ENCODE data around the gene SERTAD2.
A peak's percentile ranks its signal among the peaks of the same experiment; 100 is the strongest.

SERTAD2 gene

GRCh38 chr2:64668542-64668941 lies 14.8 kb upstream of the SERTAD2 start:
- Histone ChIP-seq H3K4me2 (ENCODE audit: low read depth, low read length, poor library complexity, severe bottlenecking) (no peak overlapping the region), H2AFZ (ENCODE audit: low read length) (no peak overlapping the region), H3K9me3 (ENCODE audit: insufficient read depth, low read depth, low read length) (no peaks in the 10 kb centered on the region), H3K36me3 (ENCODE audit: insufficient read depth, low read length) (no peaks in the 10 kb centered on the region), H3K4me1 (ENCODE audit: insufficient read depth, low read length, poor library complexity, severe bottlenecking) (peaks cover 60% of the 10 kb centered on the region), H3F3A (ENCODE audit: low read depth) (peaks cover 5% of the 10 kb centered on the region; the same call in 1 of the 2 replicates), H3K27me3 (ENCODE audit: insufficient read depth, low read length, poor library complexity, severe bottlenecking) (no peaks in the 10 kb centered on the region), H3K79me2 (ENCODE audit: insufficient read depth, low read length) (no peaks in the 10 kb centered on the region), H4K20me1 (ENCODE audit: insufficient read depth, low read length, poor library complexity, severe bottlenecking) (no peaks in the 10 kb centered on the region), H3K9ac (ENCODE audit: low read depth, low read length, poor library complexity, severe bottlenecking) (no peak overlapping the region), H3K4me3 (ENCODE audit: low read length, poor library complexity, severe bottlenecking) (no peak overlapping the region), H3K9me2 (replicated peaks; ENCODE audit: low read depth, low read length) (no peaks in the 10 kb centered on the region)
- no peak for TF ChIP-seq CTCF (conservative IDR thresholded peaks at IDR 0.05; ENCODE audit: low read length)
- TF ChIP-seq EZH2phosphoT487 (IDR thresholded peaks at IDR 0.05; ENCODE audit: borderline replicate concordance), result no peak

- Histone ChIP-seq H4K20me1 (ENCODE audit: insufficient read depth, low read length, poor library complexity, severe bottlenecking) (no peaks in the 10 kb centered on the region), H3K4me2 (ENCODE audit: low read depth, low read length, poor library complexity, severe bottlenecking) (peak overlapping the region; percentile 64), H3K36me3 (ENCODE audit: insufficient read depth, low read length) (no peaks in the 10 kb centered on the region), H3K9me2 (replicated peaks; ENCODE audit: low read depth, low read length) (no peaks in the 10 kb centered on the region), H3K4me1 (ENCODE audit: insufficient read depth, low read length, poor library complexity, severe bottlenecking) (peaks cover 49% of the 10 kb centered on the region), H3K27me3 (ENCODE audit: insufficient read depth, low read length, poor library complexity, severe bottlenecking) (no peaks in the 10 kb centered on the region), H2AFZ (ENCODE audit: low read length) (peak overlapping the region; percentile 44), H3K9me3 (ENCODE audit: insufficient read depth, low read depth, low read length) (no peaks in the 10 kb centered on the region), H3K4me3 (ENCODE audit: low read length, poor library complexity, severe bottlenecking) (peak overlapping the region; percentile 34), H3K9ac (ENCODE audit: low read depth, low read length, poor library complexity, severe bottlenecking) (peak overlapping the region; percentile 54), H3K79me2 (ENCODE audit: insufficient read depth, low read length) (no peaks in the 10 kb centered on the region), H3F3A (ENCODE audit: low read depth) (peaks cover 5% of the 10 kb centered on the region; the same call in 1 of the 2 replicates)
- TF ChIP-seq EZH2phosphoT487 (IDR thresholded peaks at IDR 0.05; ENCODE audit: borderline replicate concordance) (no peak), CTCF (conservative IDR thresholded peaks at IDR 0.05; ENCODE audit: low read length) (no peak)
Measured at GRCh38 chr2:64667535-64667934, 13.8 kb upstream of the SERTAD2 start.

GRCh38 chr2:64666810-64667438 lies 13.2 kb upstream of the SERTAD2 start:
- Histone ChIP-seq H3K9ac (ENCODE audit: low read depth, low read length, poor library complexity, severe bottlenecking) (peak overlapping the region; percentile 54), H3K9me3 (ENCODE audit: insufficient read depth, low read depth, low read length) (no peaks in the 10 kb centered on the region), H3K9me2 (replicated peaks; ENCODE audit: low read depth, low read length) (no peaks in the 10 kb centered on the region), H4K20me1 (ENCODE audit: insufficient read depth, low read length, poor library complexity, severe bottlenecking) (no peaks in the 10 kb centered on the region), H3K79me2 (ENCODE audit: insufficient read depth, low read length) (no peaks in the 10 kb centered on the region), H3K4me3 (ENCODE audit: low read length, poor library complexity, severe bottlenecking) (peak overlapping the region; percentile 34), H3K36me3 (ENCODE audit: insufficient read depth, low read length) (no peaks in the 10 kb centered on the region), H3K27me3 (ENCODE audit: insufficient read depth, low read length, poor library complexity, severe bottlenecking) (no peaks in the 10 kb centered on the region), H3F3A (ENCODE audit: low read depth) (peaks cover 5% of the 10 kb centered on the region; the same call in 1 of the 2 replicates), H2AFZ (ENCODE audit: low read length) (peak overlapping the region; percentile 44), H3K4me1 (ENCODE audit: insufficient read depth, low read length, poor library complexity, severe bottlenecking) (peaks cover 45% of the 10 kb centered on the region), H3K4me2 (ENCODE audit: low read depth, low read length, poor library complexity, severe bottlenecking) (peak overlapping the region; percentile 64)
- TF ChIP-seq EZH2phosphoT487 (IDR thresholded peaks at IDR 0.05; ENCODE audit: borderline replicate concordance) (no peak), CTCF (conservative IDR thresholded peaks at IDR 0.05; ENCODE audit: low read length) (no peak)

Data from Loucy (cell line).